Esophagus muscularis mucosa (tissue), 3 donors: Measurements from ENCODE around the gene SFSWAP.

Experiments
- POLR2A ChIP-seq: fragments of 450-650 bp; IDR thresholded peaks from one replicate; pipeline ENCODE4 v1.6.1; 2017; ENCODE audit warnings: antibody characterized with exemption, moderate library complexity, mild to moderate bottlenecking, low read depth
- POLR2AphosphoS5 ChIP-seq, 2 donors: sonication (generic); formaldehyde crosslinking; IDR thresholded peaks; one replicate each; pipeline ENCODE4 v1.6.1; 2017; ENCODE audit warnings: antibody characterized with exemption in 2 of 2
- TF ChIP-seq, protein P1 (sequence below), 3 experiments: fragments of 200-600 bp in 2 of 3; fragments of 450-650 bp in 1 of 3; sonication (generic) in 2 of 3; IDR thresholded peaks; one replicate each; pipeline ENCODE4 v1.5.1; 2017 to 2019; ENCODE audit warnings: antibody characterized with exemption in 3 of 3, mild to moderate bottlenecking in 2 of 3, moderate library complexity in 1 of 3

- TF ChIP-seq POLR2AphosphoS5 (IDR thresholded peaks at IDR 0.05): no peak
- TF ChIP-seq, protein P1, sequence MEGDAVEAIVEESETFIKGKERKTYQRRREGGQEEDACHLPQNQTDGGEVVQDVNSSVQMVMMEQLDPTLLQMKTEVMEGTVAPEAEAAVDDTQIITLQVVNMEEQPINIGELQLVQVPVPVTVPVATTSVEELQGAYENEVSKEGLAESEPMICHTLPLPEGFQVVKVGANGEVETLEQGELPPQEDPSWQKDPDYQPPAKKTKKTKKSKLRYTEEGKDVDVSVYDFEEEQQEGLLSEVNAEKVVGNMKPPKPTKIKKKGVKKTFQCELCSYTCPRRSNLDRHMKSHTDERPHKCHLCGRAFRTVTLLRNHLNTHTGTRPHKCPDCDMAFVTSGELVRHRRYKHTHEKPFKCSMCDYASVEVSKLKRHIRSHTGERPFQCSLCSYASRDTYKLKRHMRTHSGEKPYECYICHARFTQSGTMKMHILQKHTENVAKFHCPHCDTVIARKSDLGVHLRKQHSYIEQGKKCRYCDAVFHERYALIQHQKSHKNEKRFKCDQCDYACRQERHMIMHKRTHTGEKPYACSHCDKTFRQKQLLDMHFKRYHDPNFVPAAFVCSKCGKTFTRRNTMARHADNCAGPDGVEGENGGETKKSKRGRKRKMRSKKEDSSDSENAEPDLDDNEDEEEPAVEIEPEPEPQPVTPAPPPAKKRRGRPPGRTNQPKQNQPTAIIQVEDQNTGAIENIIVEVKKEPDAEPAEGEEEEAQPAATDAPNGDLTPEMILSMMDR (IDR thresholded peaks at IDR 0.05): no peak
- no peak for TF ChIP-seq POLR2A
Measured at GRCh38 chr12:131776237-131776889, 65.5 kb downstream of the SFSWAP start.
